ENCODE results near the gene C12orf75. TPM values are rescaled to one million over a fixed set of nuclear protein-coding genes. Genes with fewer than 3 reads are reported as not detected.

C12orf75 gene
- total and polyA plus RNA-seq, 2 of the 13 experiments (the other 11 are each of a cell fraction or from before 2014, with no cell fraction given), result 16.1 to 19.8 TPM

- no peak for TF ChIP-seq RERE (CRISPR knock-in tag; IDR thresholded peaks at IDR 0.05; ENCODE audit: low read depth)
- no peak for TF ChIP-seq FOSL1 (CRISPR knock-in tag; IDR thresholded peaks at IDR 0.05; ENCODE audit: borderline replicate concordance)
- TF ChIP-seq MIXL1 (CRISPR knock-in tag; IDR thresholded peaks at IDR 0.05), result 0 out of 2 replicates have a peak, but pooled peaks have one; percentile 11
- peak; percentile 89; the same call in 1 of the 2 replicates for TF ChIP-seq NCOR1 (IDR thresholded peaks at IDR 0.05; ENCODE audit: borderline replicate concordance, low read length)
- TF ChIP-seq HDAC6 (IDR thresholded peaks at IDR 0.05; ENCODE audit: low read depth, low read length), result no peak
- TF ChIP-seq JUN (CRISPR knock-in tag; IDR thresholded peaks at IDR 0.05), result peak; percentile 61; the same call in 1 of the 2 replicates
- TF ChIP-seq TRIM22 (IDR thresholded peaks at IDR 0.05), result no peak
- TF ChIP-seq IRF2 (CRISPR knock-in tag; IDR thresholded peaks at IDR 0.05), result no peak
- no peak for TF ChIP-seq ZSCAN9 (CRISPR knock-in tag; IDR thresholded peaks at IDR 0.05; ENCODE audit: borderline replicate concordance)
- no peak; the same call in 1 of the 2 replicates for TF ChIP-seq AHDC1 (CRISPR knock-in tag; IDR thresholded peaks at IDR 0.05; ENCODE audit: borderline replicate concordance)
- TF ChIP-seq RARA (CRISPR knock-in tag; IDR thresholded peaks at IDR 0.05), result peak; percentile 30; the same call in 1 of the 2 replicates
- no peak for TF ChIP-seq ZNF260 (CRISPR knock-in tag; IDR thresholded peaks at IDR 0.05; ENCODE audit: borderline replicate concordance, low read depth)
- TF ChIP-seq GATAD2A (CRISPR knock-in tag; IDR thresholded peaks at IDR 0.05), result 0 out of 2 replicates have a peak, but pooled peaks have one; percentile 33
- TF ChIP-seq YEATS4 (CRISPR knock-in tag; IDR thresholded peaks at IDR 0.05; ENCODE audit: borderline replicate concordance), result no peak
These were observed 12.4 kb upstream of the C12orf75 start (continued) for GRCh38 chr12:105317942-105318621.

Data from HepG2 (cell line).